Lung (tissue), 12 donors: ENCODE data around the gene ROBO3. TPM values are rescaled to one million over a fixed set of nuclear protein-coding genes. Genes with fewer than 3 reads are reported as not detected.

ENCODE experiments used
- ATAC-seq: fragments of 200-7000 bp; cut with Tn5 transposase; one replicate; pipeline ENCODE4 v1.9.1; 2020; ENCODE audit warnings: moderate number of reproducible peaks; ENCODE audit not compliant: insufficient read depth, low FRiP score
- DNase-seq, 3 donors: peaks; one replicate each; pipeline ENCODE4 v3.0.0-alpha.2; 2013 to 2017
- H3K27ac ChIP-seq, 2 donors: one replicate each; pipeline ENCODE4 v1.5.1; 2013; ENCODE audit warnings: mild to moderate bottlenecking in 2 of 2, moderate library complexity in 2 of 2, control low read depth in 1 of 2, inconsistent platforms in 1 of 2, low read depth in 1 of 2, low read length in 1 of 2
- H3K27me3 ChIP-seq, 3 donors: one replicate each; pipeline ENCODE4 v1.5.1; 2013; ENCODE audit warnings: low read length in 2 of 3; ENCODE audit not compliant: control insufficient read depth in 3 of 3, insufficient read depth in 3 of 3
- H3K36me3 ChIP-seq, 4 donors: one replicate each; pipeline ENCODE4 v1.5.1; 2013; ENCODE audit warnings: low read length in 4 of 4, mild to moderate bottlenecking in 1 of 4, moderate library complexity in 1 of 4; ENCODE audit not compliant: control insufficient read depth in 4 of 4, insufficient read depth in 4 of 4
- H3K4me1 ChIP-seq, 5 donors: one replicate each; pipeline ENCODE4 v1.5.1; 2013; ENCODE audit warnings: low read length in 5 of 5, mild to moderate bottlenecking in 2 of 5, moderate library complexity in 1 of 5; ENCODE audit not compliant: control insufficient read depth in 5 of 5, insufficient read depth in 5 of 5
- H3K4me3 ChIP-seq: one replicate; pipeline ENCODE4 v1.5.1; 2013; ENCODE audit warnings: mild to moderate bottlenecking, control low read depth, moderate library complexity
- H3K9ac ChIP-seq, 2 donors: one replicate each; pipeline ENCODE4 v1.5.1; 2013; ENCODE audit warnings: low read length in 2 of 2, control low read depth in 1 of 2; ENCODE audit not compliant: insufficient read depth in 1 of 2
- H3K9me3 ChIP-seq, 4 donors: one replicate each; pipeline ENCODE4 v1.5.1; 2013; ENCODE audit warnings: low read length in 3 of 4, mild to moderate bottlenecking in 1 of 4, moderate library complexity in 1 of 4; ENCODE audit not compliant: control insufficient read depth in 4 of 4, insufficient read depth in 3 of 4
- WGBS, 2 donors: extraction: QIAGEN DNeasy Blood & Tissue Kit; methylation state at CpG; one replicate each; pipeline ENCODE4 v1.1.7; 2013; 5-methylcytosine and 5-hydroxymethylcytosine counted together
- polyA plus RNA-seq, 2 donors: library from polyadenylated mRNA; stranded (reverse); fragments of 200-250 nt; gene quantifications; one replicate each; pipeline ENCODE4 v1.2.1, GENCODE V29; 2013
- total RNA-seq, 2 donors: library from RNA; depleted of rRNA in 1 of 2; stranded (reverse); fragments of >200 nt in 1 of 2; gene quantifications; one replicate each; pipeline ENCODE4 v1.2.1, GENCODE V29; 2014 to 2021
- TF ChIP-seq, protein P1 (sequence below): IDR thresholded peaks from 2 replicates; pipeline ENCODE4 v1.5.1; 2012; ENCODE audit warnings: mild to moderate bottlenecking; ENCODE audit errors: control extremely low read depth, extremely low read depth
- donor health status: control.
- donor health status: control.
- donor health status: Bipolar disorder and iron deficiency.
- donor health status: healthy.
- donor health status: DM: yes; HTN: yes; CAD: no.

The ROBO3 gene
- total and polyA plus RNA-seq, 4 donors: 9.3 to 16.8 (median 15.1) TPM

DNA sequence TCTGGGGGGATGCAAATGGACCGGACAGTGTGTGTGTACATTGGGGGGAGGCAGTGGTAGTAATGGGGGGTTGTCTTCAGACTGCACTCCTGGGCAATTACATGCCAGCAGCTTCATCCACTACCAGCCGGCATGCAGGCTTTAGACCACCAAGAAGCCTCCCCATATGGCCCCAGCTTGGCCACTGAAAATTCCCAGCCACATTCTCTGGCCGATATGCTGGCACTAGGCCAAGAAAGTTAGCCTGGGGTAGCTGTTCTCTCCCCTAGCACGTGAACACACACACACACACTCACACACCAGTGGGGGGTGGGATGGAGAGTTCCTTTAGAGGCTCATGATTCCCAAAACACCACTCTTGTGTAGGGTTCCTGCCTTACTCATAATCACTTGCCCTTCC, 3.6 kb upstream of the ROBO3 start:
- WGBS, 2 donors: 37 to 42% methylated on average over 4 of the region's 4 CpGs
- Histone ChIP-seq H3K36me3 (no peaks in the 10 kb centered on the region), H3K4me3 (no peak overlapping the region), H3K4me1 (peaks cover 0 to 45% (median 9%) of the 10 kb centered on the region in 5 donors), H3K27ac (no peak overlapping the region), H3K9me3 (no peaks in the 10 kb centered on the region), H3K27me3 (peaks cover 0 to 60% (median 37%) of the 10 kb centered on the region in 3 donors), H3K9ac (no peak overlapping the region)
- TF ChIP-seq, protein P1, sequence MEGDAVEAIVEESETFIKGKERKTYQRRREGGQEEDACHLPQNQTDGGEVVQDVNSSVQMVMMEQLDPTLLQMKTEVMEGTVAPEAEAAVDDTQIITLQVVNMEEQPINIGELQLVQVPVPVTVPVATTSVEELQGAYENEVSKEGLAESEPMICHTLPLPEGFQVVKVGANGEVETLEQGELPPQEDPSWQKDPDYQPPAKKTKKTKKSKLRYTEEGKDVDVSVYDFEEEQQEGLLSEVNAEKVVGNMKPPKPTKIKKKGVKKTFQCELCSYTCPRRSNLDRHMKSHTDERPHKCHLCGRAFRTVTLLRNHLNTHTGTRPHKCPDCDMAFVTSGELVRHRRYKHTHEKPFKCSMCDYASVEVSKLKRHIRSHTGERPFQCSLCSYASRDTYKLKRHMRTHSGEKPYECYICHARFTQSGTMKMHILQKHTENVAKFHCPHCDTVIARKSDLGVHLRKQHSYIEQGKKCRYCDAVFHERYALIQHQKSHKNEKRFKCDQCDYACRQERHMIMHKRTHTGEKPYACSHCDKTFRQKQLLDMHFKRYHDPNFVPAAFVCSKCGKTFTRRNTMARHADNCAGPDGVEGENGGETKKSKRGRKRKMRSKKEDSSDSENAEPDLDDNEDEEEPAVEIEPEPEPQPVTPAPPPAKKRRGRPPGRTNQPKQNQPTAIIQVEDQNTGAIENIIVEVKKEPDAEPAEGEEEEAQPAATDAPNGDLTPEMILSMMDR: no peak
- ATAC-seq (no peak), DNase-seq (peak in 2 of 3 donors; percentile 47 to 48)

DNA sequence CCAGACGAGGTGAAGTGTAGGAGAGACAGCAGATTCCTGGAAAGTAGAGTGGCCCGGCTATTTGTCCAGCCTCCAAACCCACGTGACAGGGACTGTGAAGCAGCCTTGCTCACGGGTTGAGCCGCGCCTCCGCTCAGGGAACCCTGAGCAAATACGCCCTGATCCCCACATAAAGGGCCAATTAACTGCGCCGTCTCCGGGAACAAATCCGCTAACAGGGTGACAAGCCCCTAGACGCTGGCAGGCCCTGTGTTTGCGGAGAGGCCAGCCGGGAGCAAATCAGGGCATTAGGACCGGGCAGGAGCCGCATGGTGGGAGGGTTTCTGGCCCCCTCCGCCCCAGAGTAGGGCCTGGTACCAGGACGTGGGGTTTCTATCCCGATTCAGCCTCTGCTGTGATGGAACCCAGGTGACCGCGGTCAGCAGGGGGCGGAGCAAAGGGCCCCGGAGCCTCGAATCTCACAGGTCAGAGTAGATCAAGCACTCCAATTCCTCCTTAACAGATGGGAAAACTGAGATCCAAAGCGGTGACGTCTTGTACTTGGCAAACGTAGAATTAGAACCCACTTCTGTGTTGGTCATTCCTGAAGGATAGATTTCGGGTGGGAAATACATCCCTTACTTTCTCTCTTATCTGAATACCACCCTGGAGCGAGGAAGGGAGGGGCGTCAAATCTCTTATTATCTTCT, 2.0 kb upstream of the ROBO3 start:
- Histone ChIP-seq H3K27ac (no peak overlapping the region), H3K27me3 (peaks cover 0 to 72% (median 47%) of the 10 kb centered on the region in 3 donors), H3K9me3 (no peaks in the 10 kb centered on the region), H3K9ac (no peak overlapping the region), H3K4me3 (no peak overlapping the region), H3K4me1 (peaks cover 0 to 49% (median 11%) of the 10 kb centered on the region in 5 donors), H3K36me3 (no peaks in the 10 kb centered on the region)
- TF ChIP-seq, protein P1: no peak
- 5% methylated on average over 31 of the region's 31 CpGs for WGBS, 2 donors
- ATAC-seq (no peak), DNase-seq (peak; percentile 49 to 59 (median 58))

DNA sequence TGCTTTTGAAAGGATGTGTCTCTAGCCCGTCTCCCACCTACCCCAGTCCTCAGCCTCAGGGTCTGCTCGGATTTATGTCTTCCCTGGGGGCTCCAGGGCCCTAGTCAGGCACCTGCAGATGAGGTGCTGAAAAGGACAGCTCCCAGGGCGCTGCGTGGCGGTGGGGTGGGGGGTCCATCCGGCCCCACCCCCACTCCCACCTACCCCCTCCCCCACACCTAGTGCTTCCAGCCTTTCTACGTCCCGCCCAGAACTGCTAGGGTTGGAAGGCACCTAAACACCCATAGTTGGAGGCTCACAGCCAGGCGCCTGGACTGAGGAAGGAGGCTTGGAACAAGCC, 1.4 kb upstream of the ROBO3 start:
- TF ChIP-seq, protein P1: no peak
- H3K9ac ChIP-seq: no peak overlapping the region
- H3K9me3 ChIP-seq: peaks cover 0 to under 1% (median 0%) of the 10 kb centered on the region in 4 donors
- no peak overlapping the region for H3K27ac ChIP-seq
- DNase-seq (peak in 1 of 3 donors; percentile 46), ATAC-seq (no peak)
- H3K4me3 ChIP-seq: no peak overlapping the region
- H3K36me3 ChIP-seq: no peaks in the 10 kb centered on the region
- H3K27me3 ChIP-seq: peaks cover 0 to 74% (median 52%) of the 10 kb centered on the region in 3 donors
- 6 to 9% methylated on average over 9 of the region's 9 CpGs for WGBS, 2 donors
- H3K4me1 ChIP-seq: peaks cover 0 to 52% (median 13%) of the 10 kb centered on the region in 5 donors
